Measurements from ENCODE around the gene TMOD2. TPM values are rescaled to one million over a fixed set of nuclear protein-coding genes. Genes with fewer than 3 reads are reported as not detected.

The TMOD2 gene
- polyA plus RNA-seq, 1 donor (not counting 4 experiments of a cell fraction or from before 2014, with no cell fraction given), result 5.2 TPM

- DNase-seq (ENCODE audit: low read depth, low spot score), result no peak
- no peak overlapping the region for H3K27ac ChIP-seq (ENCODE audit: control insufficient read depth, insufficient read depth, low read length)
- no peaks in the 10 kb centered on the region for H3K9me1 ChIP-seq (ENCODE audit: control insufficient read depth, extremely low read depth, insufficient read depth, low read length)
- dilution Hi-C loops (cut with MboI; ENCODE audit: extremely low pct_ligation_motif_present, low sequenced_read_pairs), result no loop called here
- TF ChIP-seq EZH2 (IDR thresholded peaks at IDR 0.05; ENCODE audit: low read length) (no peak), CTCF (optimal IDR thresholded peaks at IDR 0.05 in 1 of 3, IDR thresholded peaks at IDR 0.05 in 1 of 3, conservative IDR thresholded peaks at IDR 0.05 in 1 of 3; ENCODE audit: extremely low read depth in 1 of 3, insufficient read depth in 2 of 3, low read length in 3 of 3) (no peak)
- no peak overlapping the region for H3K9ac ChIP-seq (ENCODE audit: control insufficient read depth, extremely low read depth, insufficient read depth, low read length)
- no peaks in the 10 kb centered on the region for H3K79me2 ChIP-seq (ENCODE audit: control insufficient read depth, insufficient read depth, low read length)
- peaks cover 4% of the 10 kb centered on the region for H3K4me1 ChIP-seq (ENCODE audit: control insufficient read depth, extremely low read depth, insufficient read depth, low read length)
- H3K9me3 ChIP-seq (ENCODE audit: control insufficient read depth, low read depth, low read length), result no peaks in the 10 kb centered on the region
- no peaks in the 10 kb centered on the region for H4K20me1 ChIP-seq (ENCODE audit: control insufficient read depth, extremely low read depth, insufficient read depth, low read length)
- peaks cover 4% of the 10 kb centered on the region for H3K27me3 ChIP-seq (ENCODE audit: control insufficient read depth, extremely low read depth, insufficient read depth, low read length)
- no peak overlapping the region for H2AFZ ChIP-seq (ENCODE audit: control insufficient read depth, low read length)
- no peaks in the 10 kb centered on the region for H3K36me3 ChIP-seq (ENCODE audit: control insufficient read depth in 2 of 2, extremely low read depth in 1 of 2, insufficient read depth in 2 of 2, low read length in 2 of 2)
- H3K4me2 ChIP-seq (ENCODE audit: control insufficient read depth, extremely low read depth, insufficient read depth, low read depth, low read length), result no peak overlapping the region
- no peak for FAIRE-seq
- H3K4me3 ChIP-seq (ENCODE audit: control insufficient read depth in 2 of 3, extremely low read depth in 1 of 3, insufficient read depth in 2 of 3, low read depth in 1 of 3, low read length in 3 of 3), result no peak overlapping the region
These were observed 2.9 kb downstream of the TMOD2 start for GRCh38 chr15:51754267-51754666.

GRCh38 chr15:51755790-51756189 lies 4.4 kb downstream of the TMOD2 start:
- H2AFZ ChIP-seq (ENCODE audit: control insufficient read depth, low read length), result no peak overlapping the region
- peaks cover 3% of the 10 kb centered on the region for H3K27me3 ChIP-seq (ENCODE audit: control insufficient read depth, extremely low read depth, insufficient read depth, low read length)
- no peak for TF ChIP-seq CTCF (optimal IDR thresholded peaks at IDR 0.05 in 1 of 3, IDR thresholded peaks at IDR 0.05 in 1 of 3, conservative IDR thresholded peaks at IDR 0.05 in 1 of 3; ENCODE audit: extremely low read depth in 1 of 3, insufficient read depth in 2 of 3, low read length in 3 of 3)
- no peak for TF ChIP-seq EZH2 (IDR thresholded peaks at IDR 0.05; ENCODE audit: low read length)
- no peak overlapping the region for H3K27ac ChIP-seq (ENCODE audit: control insufficient read depth, insufficient read depth, low read length)
- H3K9me3 ChIP-seq (ENCODE audit: control insufficient read depth, low read depth, low read length), result no peaks in the 10 kb centered on the region
- H3K4me3 ChIP-seq (ENCODE audit: control insufficient read depth in 2 of 3, extremely low read depth in 1 of 3, insufficient read depth in 2 of 3, low read depth in 1 of 3, low read length in 3 of 3), result no peak overlapping the region
- FAIRE-seq, result no peak
- H3K36me3 ChIP-seq (ENCODE audit: control insufficient read depth in 2 of 2, extremely low read depth in 1 of 2, insufficient read depth in 2 of 2, low read length in 2 of 2), result no peaks in the 10 kb centered on the region
- dilution Hi-C loops (cut with MboI; ENCODE audit: extremely low pct_ligation_motif_present, low sequenced_read_pairs), result no loop called here
- no peak for DNase-seq (ENCODE audit: low read depth, low spot score)
- H3K4me2 ChIP-seq (ENCODE audit: control insufficient read depth, extremely low read depth, insufficient read depth, low read depth, low read length), result no peak overlapping the region
- no peaks in the 10 kb centered on the region for H4K20me1 ChIP-seq (ENCODE audit: control insufficient read depth, extremely low read depth, insufficient read depth, low read length)
- no peaks in the 10 kb centered on the region for H3K9me1 ChIP-seq (ENCODE audit: control insufficient read depth, extremely low read depth, insufficient read depth, low read length)
- H3K9ac ChIP-seq (ENCODE audit: control insufficient read depth, extremely low read depth, insufficient read depth, low read length), result no peak overlapping the region
- H3K4me1 ChIP-seq (ENCODE audit: control insufficient read depth, extremely low read depth, insufficient read depth, low read length), result peaks cover 4% of the 10 kb centered on the region
- no peaks in the 10 kb centered on the region for H3K79me2 ChIP-seq (ENCODE audit: control insufficient read depth, insufficient read depth, low read length)
